ENCODE measurements around the gene KCNH8.

The KCNH8 gene

GRCh38 chr3:19506171-19506570 lies 357.9 kb downstream of the KCNH8 start:
- no peak for DNase-seq

GRCh38 chr3:19522305-19522704 lies 374.0 kb downstream of the KCNH8 start:
- DNase-seq: no peak

GRCh38 chr3:19526071-19526470 lies 377.8 kb downstream of the KCNH8 start:
- DNase-seq: no peak

GRCh38 chr3:19527746-19528145 lies 379.4 kb downstream of the KCNH8 start:
- no peak for DNase-seq

GRCh38 chr3:19531426-19531825 lies 383.1 kb downstream of the KCNH8 start:
- DNase-seq: no peak

- no peak for DNase-seq
These were observed 391.4 kb downstream of the KCNH8 start for GRCh38 chr3:19539518-19540392.

GRCh38 chr3:19540464-19540863 lies 392.2 kb downstream of the KCNH8 start:
- no peak for DNase-seq

- DNase-seq: no peak
These were observed 393.0 kb downstream of the KCNH8 start for GRCh38 chr3:19541284-19541683.

GRCh38 chr3:19543212-19543841 lies 395.0 kb downstream of the KCNH8 start:
- no peak for DNase-seq

GRCh38 chr3:19547665-19548464 lies 399.6 kb downstream of the KCNH8 start:
- DNase-seq: no peak

GRCh38 chr3:19559724-19560442 lies 411.6 kb downstream of the KCNH8 start:
- no peak for DNase-seq

- DNase-seq: no peak
These were observed 425.3 kb downstream of the KCNH8 start for GRCh38 chr3:19573644-19574043.

GRCh38 chr3:19574268-19574667 lies 426.0 kb downstream of the KCNH8 start:
- DNase-seq: no peak

GRCh38 chr3:19576343-19576742 lies 428.0 kb downstream of the KCNH8 start:
- no peak for DNase-seq

Measured in activated CD4-positive, CD25-positive, alpha-beta regulatory T cell (primary cell).